Activated gamma-delta T cell (primary cell): ENCODE data around the gene GTPBP10.

Source experiments
- DNase-seq: peaks from one replicate; lab custom pipeline; 2025; lab: John Stamatoyannopoulos, UW

GTPBP10 gene

GRCh38 chr7:90351987-90352386 lies 5.5 kb downstream of the GTPBP10 start:
- no peak for DNase-seq

GRCh38 chr7:90383422-90383821 lies 36.9 kb downstream of the GTPBP10 start:
- DNase-seq: no peak

DNA sequence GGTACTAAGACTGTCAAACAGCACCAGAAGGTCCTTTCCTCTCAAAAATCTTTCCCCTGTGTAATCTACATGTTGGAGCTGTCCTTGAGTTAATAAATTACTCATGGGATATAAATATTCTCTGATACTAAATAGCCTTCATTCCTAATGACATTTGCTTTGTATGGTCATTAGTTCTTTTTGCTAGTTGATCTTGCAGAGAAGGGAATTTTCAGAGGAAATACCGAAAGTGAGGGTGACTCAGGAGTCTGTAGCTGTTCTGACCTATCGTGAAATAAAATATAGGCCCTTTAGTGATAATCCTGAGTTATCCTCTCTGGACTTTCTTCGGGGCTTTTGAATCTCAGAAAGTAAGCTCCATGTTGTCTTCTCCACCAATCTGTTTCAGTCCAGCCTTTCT lies 37.3 kb downstream of the GTPBP10 start:
- DNase-seq: no peak

DNA sequence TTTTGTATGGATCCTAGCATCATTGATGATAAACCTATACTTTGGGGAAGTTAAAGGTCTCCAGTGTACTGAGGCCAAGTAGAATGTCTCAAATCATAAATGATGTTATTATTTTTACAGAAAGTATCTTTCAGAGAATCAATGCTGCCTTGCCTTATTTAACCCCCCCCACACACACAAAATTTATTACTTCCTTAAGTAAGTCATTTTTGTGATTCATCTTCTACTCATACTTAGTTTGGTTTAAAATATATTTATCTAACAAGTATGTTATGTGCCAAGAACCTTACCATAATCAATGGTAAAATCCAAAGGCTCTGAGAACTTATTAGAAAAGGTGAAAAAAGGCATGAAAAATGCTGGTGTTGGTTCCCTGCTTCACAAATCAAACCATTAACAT lies 37.9 kb downstream of the GTPBP10 start:
- DNase-seq: no peak

DNA sequence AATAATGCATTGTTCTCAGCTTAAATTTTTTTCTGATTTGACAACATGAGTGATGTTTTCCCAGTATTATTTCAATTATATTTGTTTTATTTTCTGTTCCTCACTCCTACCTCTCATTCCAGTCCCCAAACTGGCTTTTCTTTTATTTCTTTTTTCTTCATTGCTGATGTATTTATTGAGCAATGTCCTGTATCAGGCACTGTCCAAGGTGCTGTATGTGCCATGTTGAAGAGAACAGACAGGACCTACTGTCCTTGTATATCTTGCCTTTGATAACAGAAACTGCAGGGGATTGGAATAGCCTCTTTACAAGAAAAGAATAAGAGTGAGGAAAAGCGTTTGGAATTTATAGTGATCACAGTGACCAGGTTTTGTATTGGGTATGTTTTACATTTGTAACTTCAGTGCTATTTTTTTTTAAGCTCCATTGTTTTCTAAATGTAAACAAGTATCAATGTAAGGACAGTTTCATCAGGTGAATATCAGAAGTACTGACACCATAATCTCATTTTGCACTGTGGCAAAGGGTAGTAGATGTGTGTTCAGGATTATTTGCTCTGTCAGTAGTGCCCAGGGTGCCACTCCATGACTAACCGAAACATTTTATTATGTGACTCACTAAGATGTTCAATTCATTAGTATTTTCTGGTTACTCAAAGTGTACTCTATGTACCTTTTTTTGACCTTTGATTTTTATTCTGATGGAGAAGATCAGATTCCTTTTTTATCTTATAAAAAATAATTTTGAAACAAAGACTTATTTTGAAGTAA lies 41.1 kb downstream of the GTPBP10 start:
- DNase-seq: no peak

GRCh38 chr7:90390926-90391325 lies 44.4 kb downstream of the GTPBP10 start:
- DNase-seq: no peak

DNA sequence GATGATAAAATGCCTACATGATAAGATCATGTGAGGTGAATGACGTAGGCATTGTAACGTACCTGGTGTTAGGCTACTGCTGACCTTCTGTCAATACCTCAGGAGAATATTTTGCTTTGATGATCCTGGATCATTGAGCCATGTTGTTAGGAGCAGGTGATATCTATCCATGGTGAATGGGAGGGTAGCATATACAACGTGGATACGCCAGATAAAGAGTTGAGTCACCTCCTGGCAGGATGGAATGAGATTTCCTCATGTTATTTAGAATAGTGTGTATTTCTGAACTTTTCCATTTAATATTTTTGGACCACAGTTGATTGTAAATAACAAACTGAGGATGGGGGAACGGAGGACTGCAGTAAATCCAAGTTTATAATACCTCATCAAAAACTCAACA lies 45.0 kb downstream of the GTPBP10 start:
- no peak for DNase-seq

DNA sequence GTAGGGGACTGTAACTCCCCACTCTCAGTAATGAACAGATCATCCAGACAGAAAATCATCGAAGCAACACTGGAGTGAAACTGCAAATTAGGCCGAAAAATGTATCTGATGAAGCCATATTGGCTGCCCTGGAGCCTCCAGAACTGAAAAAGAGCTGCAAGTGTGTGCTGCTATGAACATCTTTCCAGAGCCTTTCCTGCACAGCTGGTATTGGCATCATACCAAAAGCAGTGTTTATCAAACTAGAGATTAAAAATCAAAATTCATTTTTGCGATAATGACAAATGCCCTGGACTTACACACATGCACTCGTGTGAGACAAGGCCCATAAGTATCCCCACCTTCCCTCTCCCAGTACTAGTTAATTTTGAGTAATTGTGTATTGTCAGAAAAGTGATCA lies 49.9 kb downstream of the GTPBP10 start:
- DNase-seq: no peak

- DNase-seq: no peak
These were observed 55.5 kb downstream of the GTPBP10 start for GRCh38 chr7:90401989-90402388.

DNA sequence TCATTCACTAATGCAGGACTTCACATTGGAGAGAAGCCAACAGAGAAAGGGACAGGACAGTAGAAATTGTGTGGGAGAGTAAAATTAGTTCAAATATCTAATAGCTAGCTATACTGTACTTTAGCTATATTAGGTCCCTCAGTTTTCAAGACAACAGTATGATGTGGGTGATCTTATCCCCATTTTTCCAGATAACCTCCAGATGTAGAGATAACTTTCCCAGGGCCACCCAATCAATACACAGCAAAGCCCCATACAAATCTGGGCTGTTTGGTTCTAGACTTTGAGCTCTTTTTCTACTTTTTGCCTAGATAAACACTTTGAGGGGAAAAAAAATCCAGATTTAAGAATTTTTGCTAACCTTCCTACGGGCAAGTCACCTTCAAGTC lies 56.3 kb downstream of the GTPBP10 start:
- DNase-seq: no peak

- peak; percentile 25 for DNase-seq
These were observed 56.9 kb downstream of the GTPBP10 start, which contains the start of gene CLDN12 for GRCh38 chr7:90403174-90404113. TSS of gene CLDN12 (plus strand) at chr7:90403461. CDS start at chr7:90412677, 9,216 bp downstream.

DNA sequence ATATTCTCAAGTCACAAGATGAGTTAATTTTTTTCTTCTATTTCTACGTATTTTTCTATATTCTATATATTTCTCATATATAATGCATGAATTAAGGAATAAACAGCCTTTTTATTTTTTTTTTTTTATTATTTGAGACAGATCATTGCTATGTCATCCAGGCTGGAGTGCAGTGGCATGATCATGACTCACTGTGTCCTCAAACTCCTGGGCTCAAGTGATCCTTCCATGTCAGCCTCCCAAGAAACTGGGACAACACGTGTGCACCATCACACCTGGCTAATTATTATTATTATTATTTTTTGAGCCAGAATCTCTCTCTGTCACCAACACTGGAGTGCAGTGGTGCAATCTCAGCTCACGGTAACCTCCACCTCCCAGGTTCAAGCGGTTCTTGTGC lies 58.3 kb downstream of the GTPBP10 start:
- DNase-seq: no peak

DNA sequence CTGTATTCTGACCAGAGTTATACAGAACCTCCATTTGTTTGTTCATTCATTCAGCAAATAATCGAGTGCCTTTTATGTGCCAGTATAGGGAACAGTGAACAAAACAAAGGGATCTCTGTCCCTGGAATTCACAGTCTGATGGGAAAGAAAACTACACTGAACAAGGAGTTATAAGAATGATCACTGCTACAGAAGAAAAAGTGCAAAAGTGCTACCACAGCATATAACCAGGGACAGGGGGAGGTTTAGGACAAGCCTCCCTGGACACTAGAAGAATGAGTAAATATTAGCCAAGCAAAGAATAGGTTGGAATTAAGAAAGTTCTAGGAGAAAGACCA lies 60.9 kb downstream of the GTPBP10 start:
- no peak for DNase-seq

DNA sequence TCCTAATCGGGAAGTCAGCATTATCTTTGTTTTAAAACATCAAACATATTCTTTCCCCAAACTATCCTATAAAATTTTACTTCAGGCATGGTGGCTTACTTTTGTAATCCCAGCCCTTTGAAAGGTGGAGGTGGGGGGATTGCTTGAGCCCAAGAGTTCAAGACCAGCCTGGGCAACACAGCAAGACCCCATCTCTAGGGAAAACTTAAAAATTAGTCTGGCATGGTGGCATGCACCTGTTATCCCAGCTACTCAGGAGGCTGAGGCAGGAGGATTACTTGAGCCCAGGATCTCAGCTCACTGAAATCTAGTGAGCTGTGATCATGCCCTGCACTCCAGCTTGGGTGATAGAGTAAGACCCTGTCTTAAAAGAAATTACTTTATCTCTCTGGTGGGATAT lies 61.6 kb downstream of the GTPBP10 start:
- DNase-seq: no peak

GRCh38 chr7:90409667-90410066 lies 63.2 kb downstream of the GTPBP10 start:
- DNase-seq: no peak

- DNase-seq: no peak
These were observed 65.0 kb downstream of the GTPBP10 start for GRCh38 chr7:90411510-90411909.

DNA sequence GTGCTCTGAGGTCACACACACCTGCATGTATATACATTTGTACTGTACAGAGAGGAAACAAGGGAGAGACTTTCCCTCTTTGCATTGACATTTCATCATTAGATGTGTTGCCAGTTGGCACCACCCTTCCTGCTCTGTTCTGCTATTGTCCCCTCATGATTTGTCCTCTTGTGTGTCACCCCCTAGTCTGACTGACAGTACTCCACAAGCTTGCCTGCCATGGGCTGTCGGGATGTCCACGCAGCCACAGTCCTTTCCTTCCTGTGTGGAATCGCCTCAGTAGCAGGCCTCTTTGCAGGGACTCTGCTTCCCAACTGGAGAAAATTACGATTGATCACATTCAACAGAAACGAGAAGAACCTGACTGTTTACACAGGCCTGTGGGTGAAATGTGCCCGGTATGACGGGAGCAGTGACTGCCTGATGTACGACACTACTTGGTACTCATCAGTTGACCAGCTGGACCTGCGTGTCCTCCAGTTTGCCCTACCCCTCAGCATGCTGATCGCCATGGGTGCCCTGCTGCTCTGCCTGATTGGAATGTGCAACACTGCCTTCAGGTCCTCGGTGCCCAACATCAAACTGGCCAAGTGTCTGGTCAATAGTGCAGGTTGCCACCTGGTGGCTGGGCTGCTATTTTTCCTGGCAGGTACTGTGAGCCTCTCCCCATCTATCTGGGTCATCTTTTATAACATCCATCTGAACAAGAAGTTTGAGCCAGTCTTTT lies 66.1 kb downstream of the GTPBP10 start:
- no peak for DNase-seq

- no peak for DNase-seq
These were observed 66.6 kb downstream of the GTPBP10 start for GRCh38 chr7:90413185-90413528.

DNA sequence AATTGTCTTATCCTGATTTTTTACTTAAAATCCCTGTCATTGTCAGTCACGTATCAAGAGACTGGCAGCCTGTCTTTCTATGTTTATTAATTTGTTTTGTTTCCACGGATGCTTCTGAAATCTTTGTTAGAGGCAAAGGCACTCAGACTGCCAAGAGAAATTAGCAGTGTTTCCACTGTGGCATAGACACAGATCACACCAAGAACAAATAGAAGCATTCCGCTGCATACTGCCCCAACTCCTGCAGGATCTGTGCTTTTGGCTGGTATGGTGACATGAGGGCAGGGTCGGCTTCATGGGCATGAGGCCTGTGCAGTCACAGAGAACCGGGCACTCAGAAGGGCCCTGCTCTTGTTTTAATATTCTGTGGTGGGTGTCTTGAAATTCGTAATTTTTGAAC lies 75.1 kb downstream of the GTPBP10 start:
- no peak for DNase-seq

- DNase-seq: no peak
These were observed 78.2 kb downstream of the GTPBP10 start for GRCh38 chr7:90424720-90425119.

DNA sequence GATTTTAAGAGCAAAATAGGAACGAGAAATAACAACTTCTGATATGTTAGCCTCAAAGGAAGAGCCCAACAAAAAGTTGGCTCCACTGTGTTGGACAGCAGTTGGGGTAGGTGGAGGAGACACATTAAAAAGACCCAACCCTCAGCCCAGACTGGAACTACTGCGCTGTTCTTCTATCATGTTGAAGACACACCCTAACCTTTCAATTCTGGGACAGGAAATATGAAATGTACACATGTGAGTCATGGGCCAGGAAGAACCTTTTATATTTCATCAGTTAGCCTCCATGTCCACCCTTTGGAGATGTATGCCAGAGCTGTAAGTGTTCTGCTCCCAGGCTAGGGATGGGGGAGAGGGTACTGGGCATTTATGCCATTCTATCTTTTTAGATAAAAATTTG lies 78.9 kb downstream of the GTPBP10 start:
- DNase-seq: no peak

DNA sequence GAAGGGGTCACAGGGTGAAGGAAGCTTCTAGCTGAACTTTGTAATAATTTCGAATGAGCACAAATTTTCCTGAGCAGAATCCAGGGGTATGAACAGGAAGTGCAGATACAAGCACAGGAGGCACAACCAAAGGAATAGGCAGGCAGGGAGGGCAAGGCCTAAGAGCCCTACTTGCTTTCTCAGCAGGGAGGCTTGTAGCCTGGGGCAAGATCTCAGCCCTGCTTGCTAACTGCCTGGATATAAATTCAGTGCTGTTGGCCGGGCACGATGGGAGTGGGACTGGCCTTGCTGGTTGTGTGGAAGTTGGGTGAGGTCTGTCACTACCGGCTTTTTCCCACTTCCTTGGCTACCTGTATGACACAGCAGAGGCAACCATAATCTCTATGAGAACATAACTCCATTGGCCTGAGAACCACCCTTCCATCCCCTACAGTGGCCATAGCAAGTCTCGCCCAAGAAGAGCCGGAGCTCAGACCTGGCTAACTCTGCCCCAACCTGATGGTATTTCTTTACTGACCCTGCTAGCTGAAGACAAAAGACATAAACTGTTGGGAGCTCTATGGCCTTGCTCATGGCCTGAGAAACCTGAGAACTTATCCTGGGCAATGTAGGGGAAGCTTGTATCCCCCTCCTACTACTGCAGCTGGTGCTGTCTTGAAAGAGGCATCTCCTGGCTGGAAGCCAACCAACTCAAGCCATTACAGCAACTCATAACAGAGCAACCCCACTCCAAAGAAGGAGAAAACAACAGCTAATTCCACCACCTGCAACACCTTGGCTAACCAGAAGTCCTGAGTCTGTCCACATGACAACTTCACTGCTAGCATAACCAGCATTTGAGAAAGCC lies 84.3 kb downstream of the GTPBP10 start:
- no peak for DNase-seq
